NCI-H2196 treated with DMSO at 0.1 percent for 48 hours (cell line): ENCODE data around the gene POLH.
A peak's percentile ranks its signal among the peaks of the same experiment; 100 is the strongest.

ENCODE experiments used
- DNase-seq: peaks from one replicate; lab custom pipeline; 2025; ENCODE audit not compliant: unreplicated experiment; lab: John Stamatoyannopoulos, UW

Gene POLH

GRCh38 chr6:43604174-43604573 is 28.2 kb downstream of the POLH start:
- no peak for DNase-seq

DNA sequence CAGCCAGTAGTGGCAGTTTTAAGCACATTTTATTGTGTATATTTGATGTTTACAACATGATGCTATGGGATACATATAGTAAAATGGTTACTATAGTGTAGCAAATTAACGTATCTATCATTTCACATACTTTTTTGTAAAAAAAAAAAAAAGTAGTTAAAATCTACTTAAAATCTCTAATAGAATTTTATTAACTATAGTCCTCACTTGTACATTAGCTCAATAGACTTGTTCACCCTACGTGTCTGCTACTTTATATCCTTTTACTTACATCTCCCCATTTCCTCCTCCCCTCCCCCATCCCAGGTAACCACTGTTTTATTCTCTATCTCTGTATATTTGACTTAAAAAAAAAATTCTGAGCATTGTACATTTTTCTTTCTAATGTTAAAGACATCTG is 30.0 kb downstream of the POLH start:
- DNase-seq = no peak

GRCh38 chr6:43608310-43608763 is 32.4 kb downstream of the POLH start:
- DNase-seq = peak; percentile 40

GRCh38 chr6:43608807-43609206 is 32.8 kb downstream of the POLH start:
- DNase-seq = no peak

GRCh38 chr6:43609402-43609801 is 33.4 kb downstream of the POLH start:
- DNase-seq = no peak

GRCh38 chr6:43610431-43610830 is 34.4 kb downstream of the POLH start:
- no peak for DNase-seq

GRCh38 chr6:43613721-43614395 is 37.9 kb downstream of the POLH start:
- DNase-seq = no peak

GRCh38 chr6:43614396-43614730 is 38.4 kb downstream of the POLH start:
- no peak for DNase-seq

GRCh38 chr6:43616725-43617472 is 40.9 kb downstream of the POLH start:
- no peak for DNase-seq

GRCh38 chr6:43621078-43621835 is 45.3 kb downstream of the POLH start:
- no peak for DNase-seq

- no peak for DNase-seq
Measured at GRCh38 chr6:43621836-43622180, 45.8 kb downstream of the POLH start.

DNA sequence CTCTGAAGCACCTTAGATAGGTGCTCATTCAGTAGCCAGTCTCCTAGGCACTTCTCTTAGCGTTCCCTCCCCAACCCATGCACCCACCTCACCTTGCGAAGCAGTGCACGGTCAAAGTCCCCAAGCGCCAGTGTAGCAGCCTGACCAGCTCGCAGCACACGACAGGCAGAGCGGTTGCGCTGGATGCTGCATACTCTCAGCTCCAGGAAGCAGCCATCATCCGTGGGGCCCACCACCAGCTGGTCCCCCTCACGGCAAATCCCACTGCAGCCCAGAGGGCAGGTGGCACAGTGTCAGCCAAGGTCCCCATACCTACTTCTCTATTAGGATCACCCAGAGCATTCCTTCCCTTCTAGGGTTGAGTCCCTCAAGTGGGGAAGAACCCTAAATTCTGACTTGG is 46.6 kb downstream of the POLH start:
- no peak for DNase-seq

GRCh38 chr6:43623880-43624785 is 48.1 kb downstream of the POLH start:
- DNase-seq = no peak

- no peak for DNase-seq
Measured at GRCh38 chr6:43624786-43625288, 48.9 kb downstream of the POLH start.

DNA sequence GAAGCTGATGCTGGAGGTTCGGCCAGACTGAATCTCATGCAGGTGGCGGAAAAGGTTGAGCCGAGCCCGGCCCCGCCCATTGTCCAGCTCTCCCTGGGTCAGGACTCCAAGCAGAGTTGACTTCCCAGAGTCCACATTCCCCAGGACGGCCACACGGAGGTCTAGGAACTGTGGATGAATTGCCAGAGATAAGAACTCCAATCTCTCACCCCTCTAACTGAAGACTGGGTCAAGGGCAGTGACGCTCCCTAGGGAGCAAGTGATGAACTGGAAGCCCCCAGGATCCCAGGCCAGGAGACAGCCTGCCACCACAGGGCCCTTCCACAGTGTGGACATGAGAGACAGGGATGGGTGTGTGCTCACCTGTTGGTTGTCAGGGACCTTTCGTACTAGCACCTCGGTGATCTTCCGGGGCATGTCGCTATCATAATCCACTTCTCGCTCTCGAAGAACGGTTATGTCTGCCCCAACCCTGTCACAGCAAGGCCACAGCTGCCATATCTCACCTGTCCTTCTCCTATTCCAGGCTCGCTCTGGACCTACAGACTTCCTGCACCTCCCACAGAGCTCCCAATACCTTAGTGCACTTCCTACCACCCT is 49.5 kb downstream of the POLH start:
- DNase-seq = no peak

DNA sequence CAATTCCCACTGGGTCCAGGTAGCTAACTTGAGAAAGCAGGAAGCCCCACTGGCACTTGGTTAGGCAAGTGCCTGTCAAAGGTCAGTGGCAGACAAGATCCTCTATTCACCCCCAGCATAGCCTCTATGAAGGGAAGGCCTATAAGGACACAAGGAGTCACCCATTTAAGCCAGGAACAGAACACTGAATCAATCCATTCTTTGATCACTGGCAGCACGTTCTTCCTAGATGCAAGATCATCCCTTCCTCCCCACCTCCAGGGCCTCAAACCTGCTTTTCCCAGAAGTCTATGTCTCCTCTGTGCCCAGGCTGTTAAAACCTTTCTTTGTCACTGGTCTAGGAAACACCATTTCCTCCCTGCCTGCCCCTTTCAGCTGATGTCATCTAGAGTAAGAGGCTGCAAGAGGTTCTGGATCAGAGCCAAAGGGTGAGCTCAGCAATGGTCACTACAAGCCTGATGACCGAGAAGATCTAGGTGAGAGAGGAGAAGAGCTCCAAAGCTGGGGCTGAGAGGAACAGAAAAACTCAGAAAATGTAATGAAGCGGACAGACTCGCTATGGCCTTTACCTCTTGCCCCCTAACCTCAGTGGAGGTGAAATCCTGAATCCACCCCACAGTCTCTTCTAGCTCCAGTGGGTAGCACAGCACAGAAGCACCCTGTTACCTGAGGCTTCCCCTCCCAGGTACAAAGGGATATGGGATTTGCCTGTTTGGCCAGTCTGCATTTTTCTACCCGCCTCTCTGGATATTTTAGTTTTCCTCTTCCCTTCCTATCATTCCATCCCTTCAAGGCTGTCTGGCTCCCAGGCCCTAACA is 51.2 kb downstream of the POLH start:
- peak; percentile 93 for DNase-seq

DNA sequence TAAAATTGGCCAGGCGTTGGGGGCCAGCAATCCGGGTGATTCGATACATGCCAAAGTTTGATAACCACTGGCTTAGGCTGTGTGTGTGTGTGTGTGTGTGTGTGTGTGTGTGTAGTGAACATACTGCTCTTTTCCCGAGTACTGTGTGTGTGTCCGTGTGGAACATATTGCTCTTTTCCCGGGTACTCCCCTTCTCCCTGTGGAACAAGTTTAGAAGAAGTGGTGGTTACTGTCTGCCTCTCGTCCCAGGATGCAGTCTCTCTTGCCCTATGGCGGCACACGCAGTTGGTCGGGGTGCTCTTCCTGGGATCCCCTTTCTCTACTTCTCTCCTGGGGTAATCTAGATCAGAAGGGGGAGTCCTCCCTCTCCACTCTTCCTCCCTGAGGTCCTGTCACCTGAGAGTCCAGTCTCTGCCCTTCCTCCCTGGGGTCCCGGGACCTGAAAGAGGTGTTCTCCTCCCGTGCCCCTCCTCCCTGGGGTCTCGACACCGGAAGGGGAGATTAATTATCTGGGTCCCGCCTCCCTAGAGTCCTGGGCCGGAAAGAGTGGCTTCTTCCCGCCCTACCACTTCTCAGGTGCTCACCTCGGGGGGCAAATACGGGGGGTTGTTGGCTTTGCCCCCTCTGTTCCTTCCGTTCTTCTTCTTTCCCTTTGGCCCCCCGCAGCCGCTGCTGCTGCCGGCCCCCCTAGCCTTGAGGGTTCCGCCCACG is 52.6 kb downstream of the POLH start:
- DNase-seq = peak; percentile 31

DNA sequence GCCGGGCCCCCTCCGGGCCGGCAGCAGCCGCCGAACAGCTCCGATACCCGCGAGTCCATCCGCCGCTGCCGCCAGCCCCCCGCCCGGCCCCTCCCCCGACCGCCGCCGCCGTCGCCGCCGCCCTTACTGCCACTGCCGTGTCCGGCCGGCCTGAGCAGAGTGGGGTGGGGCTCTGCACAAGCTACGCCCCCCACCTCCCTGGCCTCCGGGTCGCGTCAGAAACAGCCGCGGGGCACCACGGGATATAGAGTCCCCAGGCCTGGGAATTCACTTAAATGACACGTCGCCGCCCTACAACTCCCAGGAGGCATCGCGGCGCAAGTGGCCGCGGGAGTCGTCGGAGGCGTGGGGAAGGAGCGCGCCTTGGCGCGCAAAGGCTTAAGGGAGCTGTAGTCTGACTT is 53.1 kb downstream of the POLH start, which contains the start of gene GTPBP2:
TSS of gene GTPBP2 (minus strand) at position 161 of the 401 bp plus-strand sequence. CDS start at position 59, 102 bp downstream.
- peak; percentile 97 for DNase-seq
